Measurements from ENCODE around the gene FIBIN. TPM values are rescaled to one million over a fixed set of nuclear protein-coding genes. Genes with fewer than 3 reads are reported as not detected.

FIBIN gene
- total and polyA plus RNA-seq, 2 experiments from 2014 or later, result 0.21 to 0.66 TPM

DNA sequence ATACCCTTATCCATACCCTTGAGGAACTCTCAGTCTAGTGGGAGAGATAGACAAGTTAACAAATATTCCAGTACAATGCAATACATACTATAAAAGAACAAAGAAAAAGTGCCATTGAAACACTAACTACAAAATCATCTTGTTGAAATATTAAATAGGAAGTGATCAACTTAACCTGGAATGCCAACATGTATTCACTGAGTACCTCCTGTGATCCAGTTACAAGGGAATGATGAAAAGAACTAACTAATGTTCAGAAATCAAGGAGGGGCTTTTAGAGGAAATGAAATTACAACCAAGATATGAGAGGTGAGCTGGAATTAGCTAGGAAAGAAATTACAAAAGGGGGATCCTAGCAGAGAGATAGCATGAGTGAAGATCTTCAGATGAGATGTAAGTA lies 6.2 kb upstream of the FIBIN start:
- Mint-ChIP-seq H3K27me3 (ENCODE audit: insufficient read depth, low read depth, poor library complexity) (no peaks in the 10 kb centered on the region), H3K9me3 (peaks cover 7% of the 10 kb centered on the region), H3K36me3 (ENCODE audit: low read depth) (peaks cover 5% of the 10 kb centered on the region; the same call in 2 of the 3 replicates), H3K4me3 (no peak overlapping the region), H3K4me1 (peaks cover 5% of the 10 kb centered on the region; the same call in 1 of the 3 replicates), H3K27ac (no peak overlapping the region)
- Histone ChIP-seq H3K79me2 (replicated peaks; ENCODE audit: insufficient read depth) (no peaks in the 10 kb centered on the region), H3K36me3 (ENCODE audit: insufficient read depth) (no peaks in the 10 kb centered on the region), H3F3A (replicated peaks; ENCODE audit: low read depth) (no peaks in the 10 kb centered on the region), H3K4me1 (ENCODE audit: insufficient read depth) (no peaks in the 10 kb centered on the region), H3K4me2 (no peak overlapping the region), H3K27ac (ENCODE audit: low read depth) (no peak overlapping the region), H2AFZ (no peak overlapping the region), H4K20me1 (replicated peaks; ENCODE audit: insufficient read depth) (no peaks in the 10 kb centered on the region), H3K9me2 (ENCODE audit: insufficient read depth) (peaks cover 5% of the 10 kb centered on the region; the same call in 1 of the 2 replicates), H3K4me3 (no peak overlapping the region), H3K27me3 (ENCODE audit: insufficient read depth) (no peaks in the 10 kb centered on the region)
- DNase-seq (ENCODE audit: low spot score), result no peak
- no peak for ATAC-seq
- TF ChIP-seq, protein P1, sequence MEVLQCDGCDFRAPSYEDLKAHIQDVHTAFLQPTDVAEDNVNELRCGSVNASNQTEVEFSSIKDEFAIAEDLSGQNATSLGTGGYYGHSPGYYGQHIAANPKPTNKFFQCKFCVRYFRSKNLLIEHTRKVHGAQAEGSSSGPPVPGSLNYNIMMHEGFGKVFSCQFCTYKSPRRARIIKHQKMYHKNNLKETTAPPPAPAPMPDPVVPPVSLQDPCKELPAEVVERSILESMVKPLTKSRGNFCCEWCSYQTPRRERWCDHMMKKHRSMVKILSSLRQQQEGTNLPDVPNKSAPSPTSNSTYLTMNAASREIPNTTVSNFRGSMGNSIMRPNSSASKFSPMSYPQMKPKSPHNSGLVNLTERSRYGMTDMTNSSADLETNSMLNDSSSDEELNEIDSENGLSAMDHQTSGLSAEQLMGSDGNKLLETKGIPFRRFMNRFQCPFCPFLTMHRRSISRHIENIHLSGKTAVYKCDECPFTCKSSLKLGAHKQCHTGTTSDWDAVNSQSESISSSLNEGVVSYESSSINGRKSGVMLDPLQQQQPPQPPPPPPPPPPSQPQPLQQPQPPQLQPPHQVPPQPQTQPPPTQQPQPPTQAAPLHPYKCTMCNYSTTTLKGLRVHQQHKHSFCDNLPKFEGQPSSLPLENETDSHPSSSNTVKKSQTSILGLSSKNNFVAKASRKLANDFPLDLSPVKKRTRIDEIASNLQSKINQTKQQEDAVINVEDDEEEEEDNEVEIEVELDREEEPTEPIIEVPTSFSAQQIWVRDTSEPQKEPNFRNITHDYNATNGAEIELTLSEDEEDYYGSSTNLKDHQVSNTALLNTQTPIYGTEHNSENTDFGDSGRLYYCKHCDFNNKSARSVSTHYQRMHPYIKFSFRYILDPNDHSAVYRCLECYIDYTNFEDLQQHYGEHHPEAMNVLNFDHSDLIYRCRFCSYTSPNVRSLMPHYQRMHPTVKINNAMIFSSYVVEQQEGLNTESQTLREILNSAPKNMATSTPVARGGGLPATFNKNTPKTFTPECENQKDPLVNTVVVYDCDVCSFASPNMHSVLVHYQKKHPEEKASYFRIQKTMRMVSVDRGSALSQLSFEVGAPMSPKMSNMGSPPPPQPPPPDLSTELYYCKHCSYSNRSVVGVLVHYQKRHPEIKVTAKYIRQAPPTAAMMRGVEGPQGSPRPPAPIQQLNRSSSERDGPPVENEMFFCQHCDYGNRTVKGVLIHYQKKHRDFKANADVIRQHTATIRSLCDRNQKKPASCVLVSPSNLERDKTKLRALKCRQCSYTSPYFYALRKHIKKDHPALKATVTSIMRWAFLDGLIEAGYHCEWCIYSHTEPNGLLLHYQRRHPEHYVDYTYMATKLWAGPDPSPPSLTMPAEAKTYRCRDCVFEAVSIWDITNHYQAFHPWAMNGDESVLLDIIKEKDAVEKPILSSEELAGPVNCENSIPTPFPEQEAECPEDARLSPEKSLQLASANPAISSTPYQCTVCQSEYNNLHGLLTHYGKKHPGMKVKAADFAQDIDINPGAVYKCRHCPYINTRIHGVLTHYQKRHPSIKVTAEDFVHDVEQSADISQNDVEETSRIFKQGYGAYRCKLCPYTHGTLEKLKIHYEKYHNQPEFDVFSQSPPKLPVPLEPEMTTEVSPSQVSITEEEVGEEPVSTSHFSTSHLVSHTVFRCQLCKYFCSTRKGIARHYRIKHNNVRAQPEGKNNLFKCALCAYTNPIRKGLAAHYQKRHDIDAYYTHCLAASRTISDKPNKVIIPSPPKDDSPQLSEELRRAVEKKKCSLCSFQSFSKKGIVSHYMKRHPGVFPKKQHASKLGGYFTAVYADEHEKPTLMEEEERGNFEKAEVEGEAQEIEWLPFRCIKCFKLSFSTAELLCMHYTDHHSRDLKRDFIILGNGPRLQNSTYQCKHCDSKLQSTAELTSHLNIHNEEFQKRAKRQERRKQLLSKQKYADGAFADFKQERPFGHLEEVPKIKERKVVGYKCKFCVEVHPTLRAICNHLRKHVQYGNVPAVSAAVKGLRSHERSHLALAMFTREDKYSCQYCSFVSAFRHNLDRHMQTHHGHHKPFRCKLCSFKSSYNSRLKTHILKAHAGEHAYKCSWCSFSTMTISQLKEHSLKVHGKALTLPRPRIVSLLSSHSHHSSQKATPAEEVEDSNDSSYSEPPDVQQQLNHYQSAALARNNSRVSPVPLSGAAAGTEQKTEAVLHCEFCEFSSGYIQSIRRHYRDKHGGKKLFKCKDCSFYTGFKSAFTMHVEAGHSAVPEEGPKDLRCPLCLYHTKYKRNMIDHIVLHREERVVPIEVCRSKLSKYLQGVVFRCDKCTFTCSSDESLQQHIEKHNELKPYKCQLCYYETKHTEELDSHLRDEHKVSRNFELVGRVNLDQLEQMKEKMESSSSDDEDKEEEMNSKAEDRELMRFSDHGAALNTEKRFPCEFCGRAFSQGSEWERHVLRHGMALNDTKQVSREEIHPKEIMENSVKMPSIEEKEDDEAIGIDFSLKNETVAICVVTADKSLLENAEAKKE (CRISPR knock-in tag; IDR thresholded peaks at IDR 0.05), result no peak
- TF ChIP-seq NANOG (IDR thresholded peaks at IDR 0.05; ENCODE audit: borderline replicate concordance) (no peak), EZH2 (IDR thresholded peaks at IDR 0.05; ENCODE audit: low read depth, unreplicated experiment) (no peak), ZNF331 (CRISPR knock-in tag; IDR thresholded peaks at IDR 0.05; ENCODE audit: low read depth) (no peak), EZH2phosphoT487 (IDR thresholded peaks at IDR 0.05; ENCODE audit: unreplicated experiment) (no peak), JUNB (IDR thresholded peaks at IDR 0.05; ENCODE audit: unreplicated experiment) (no peak), STAT1 (IDR thresholded peaks at IDR 0.05; ENCODE audit: unreplicated experiment) (no peak), POLR2AphosphoS5 (IDR thresholded peaks at IDR 0.05; ENCODE audit: low read depth) (no peak), REST (IDR thresholded peaks at IDR 0.05; ENCODE audit: unreplicated experiment) (no peak)
- TF ChIP-seq, protein P2, sequence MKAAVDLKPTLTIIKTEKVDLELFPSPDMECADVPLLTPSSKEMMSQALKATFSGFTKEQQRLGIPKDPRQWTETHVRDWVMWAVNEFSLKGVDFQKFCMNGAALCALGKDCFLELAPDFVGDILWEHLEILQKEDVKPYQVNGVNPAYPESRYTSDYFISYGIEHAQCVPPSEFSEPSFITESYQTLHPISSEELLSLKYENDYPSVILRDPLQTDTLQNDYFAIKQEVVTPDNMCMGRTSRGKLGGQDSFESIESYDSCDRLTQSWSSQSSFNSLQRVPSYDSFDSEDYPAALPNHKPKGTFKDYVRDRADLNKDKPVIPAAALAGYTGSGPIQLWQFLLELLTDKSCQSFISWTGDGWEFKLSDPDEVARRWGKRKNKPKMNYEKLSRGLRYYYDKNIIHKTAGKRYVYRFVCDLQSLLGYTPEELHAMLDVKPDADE (IDR thresholded peaks at IDR 0.05), result no peak
- TF ChIP-seq, protein P3, sequence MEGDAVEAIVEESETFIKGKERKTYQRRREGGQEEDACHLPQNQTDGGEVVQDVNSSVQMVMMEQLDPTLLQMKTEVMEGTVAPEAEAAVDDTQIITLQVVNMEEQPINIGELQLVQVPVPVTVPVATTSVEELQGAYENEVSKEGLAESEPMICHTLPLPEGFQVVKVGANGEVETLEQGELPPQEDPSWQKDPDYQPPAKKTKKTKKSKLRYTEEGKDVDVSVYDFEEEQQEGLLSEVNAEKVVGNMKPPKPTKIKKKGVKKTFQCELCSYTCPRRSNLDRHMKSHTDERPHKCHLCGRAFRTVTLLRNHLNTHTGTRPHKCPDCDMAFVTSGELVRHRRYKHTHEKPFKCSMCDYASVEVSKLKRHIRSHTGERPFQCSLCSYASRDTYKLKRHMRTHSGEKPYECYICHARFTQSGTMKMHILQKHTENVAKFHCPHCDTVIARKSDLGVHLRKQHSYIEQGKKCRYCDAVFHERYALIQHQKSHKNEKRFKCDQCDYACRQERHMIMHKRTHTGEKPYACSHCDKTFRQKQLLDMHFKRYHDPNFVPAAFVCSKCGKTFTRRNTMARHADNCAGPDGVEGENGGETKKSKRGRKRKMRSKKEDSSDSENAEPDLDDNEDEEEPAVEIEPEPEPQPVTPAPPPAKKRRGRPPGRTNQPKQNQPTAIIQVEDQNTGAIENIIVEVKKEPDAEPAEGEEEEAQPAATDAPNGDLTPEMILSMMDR (conservative IDR thresholded peaks at IDR 0.05; ENCODE audit: low read depth in 2 of 2), result no peak
